Choroid plexus epithelial cell (primary cell): ENCODE measurements around the gene OR6C70.
"Not testable (repeated sequence)": the region's sequence is repeated elsewhere in the genome, so short reads cannot be mapped to it uniquely, and the experiment has no call there.

ENCODE experiments used
- DNase-seq: peaks from one replicate; pipeline ENCODE4 v3.0.0-alpha.2; 2010; ENCODE audit warnings: low read depth
- H3K4me3 ChIP-seq: 2 replicates; pipeline ENCODE4 v1.5.1; 2011; ENCODE audit warnings: low read depth, mild to moderate bottlenecking, control low read depth, low read length, moderate library complexity
- CTCF ChIP-seq: conservative IDR thresholded peaks from 2 replicates; pipeline ENCODE4 v1.5.1; 2011; ENCODE audit warnings: low read depth, mild to moderate bottlenecking, control low read depth, inconsistent platforms, low read length, moderate library complexity

The OR6C70 gene

GRCh38 chr12:55445357-55445756 is 24.6 kb downstream of the OR6C70 start:
- no peak for DNase-seq
- no peak overlapping the region for H3K4me3 ChIP-seq
- no peak for TF ChIP-seq CTCF

- no peak for TF ChIP-seq CTCF
- H3K4me3 ChIP-seq = no peak within 1 kb of the TSS
- DNase-seq = no peak
These were observed 26.2 kb downstream of the OR6C70 start, which contains the start of gene OR6C2 for GRCh38 chr12:55443776-55444175. Gene OR6C2 (plus strand): TSS chr12:55444076. CDS start chr12:55452214, 8,138 bp downstream.

DNA sequence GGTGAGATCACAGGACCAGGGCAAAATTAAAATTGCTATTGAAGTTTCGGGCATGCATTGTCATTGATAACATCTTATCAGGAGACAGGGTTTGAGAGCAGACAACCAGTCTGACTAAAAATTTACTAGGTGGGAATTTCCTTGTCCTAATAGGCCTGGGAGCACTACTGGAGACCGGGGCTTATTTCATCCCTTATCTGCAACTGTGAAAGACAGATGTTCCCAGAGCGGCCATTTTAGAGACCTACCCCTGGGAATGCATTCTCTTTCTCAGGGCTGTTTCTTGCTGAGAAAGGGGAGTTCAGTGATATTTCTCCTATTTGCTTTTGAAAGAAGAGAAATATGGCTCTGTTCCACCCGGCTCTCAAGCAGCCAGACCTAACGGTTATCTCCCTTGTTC is 28.7 kb downstream of the OR6C70 start:
- DNase-seq, H3K4me3 ChIP-seq: not testable (repeated sequence)

- no peak for TF ChIP-seq CTCF
- DNase-seq = no peak
- H3K4me3 ChIP-seq = no peak overlapping the region
These were observed 41.4 kb downstream of the OR6C70 start for GRCh38 chr12:55428331-55429243.

GRCh38 chr12:55425954-55426353 is 44.0 kb downstream of the OR6C70 start, which contains the start of gene OR6C76:
Gene OR6C76 (plus strand): TSS chr12:55426254. CDS start chr12:55426254, 0 bp downstream.
- DNase-seq = no peak
- TF ChIP-seq CTCF = no peak
- no peak within 1 kb of the TSS for H3K4me3 ChIP-seq

DNA sequence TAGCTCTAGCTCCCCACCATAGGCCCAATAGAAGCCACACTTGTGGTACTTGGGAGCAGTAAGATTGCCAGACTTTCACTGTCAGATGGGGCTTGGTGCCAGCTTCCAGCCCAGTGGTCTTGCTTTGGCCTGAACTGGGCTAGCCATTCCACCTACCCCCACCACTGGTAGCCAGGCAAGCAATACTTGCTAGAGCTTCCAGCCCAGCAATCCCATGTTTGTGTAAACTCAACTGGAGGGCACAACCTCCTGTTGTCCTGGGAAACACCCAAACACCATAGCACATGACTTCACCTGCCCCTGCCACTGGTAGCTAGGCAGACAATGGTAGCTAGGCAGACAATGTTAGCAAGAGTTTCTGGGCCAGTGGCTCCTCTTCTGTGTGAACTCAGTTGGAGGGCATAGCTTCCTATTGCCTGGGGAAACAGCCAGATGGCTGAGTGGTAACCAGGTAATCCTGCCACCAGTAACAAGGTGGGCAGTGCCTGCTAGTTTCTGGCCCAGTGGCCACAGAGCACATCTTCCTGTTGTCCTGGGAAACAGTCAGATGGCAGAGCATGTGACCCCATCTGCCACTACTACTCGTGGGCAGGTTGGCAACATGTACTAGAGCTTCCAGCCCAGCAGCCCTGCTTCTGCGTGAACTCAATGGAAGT is 49.5 kb downstream of the OR6C70 start:
- DNase-seq = no peak
- no peak overlapping the region for H3K4me3 ChIP-seq
- TF ChIP-seq CTCF = no peak
